Parathyroid adenoma (tissue), 2 donors: ENCODE measurements around the gene WNK2.
"Not testable (repeated sequence)": the region's sequence is repeated elsewhere in the genome, so short reads cannot be mapped to it uniquely, and the experiment has no call there.

Source experiments
- H2AFZ ChIP-seq: fragments of 300-600 bp; sonication (generic); one replicate; pipeline ENCODE4 v1.7.0; 2017; ENCODE audit warnings: antibody characterized with exemption, mild to moderate bottlenecking
- H3K27ac ChIP-seq: fragments of 300-600 bp; sonication (generic); one replicate; pipeline ENCODE4 v1.7.0; 2017
- H3K27me3 ChIP-seq: fragments of 300-600 bp; sonication (generic); one replicate; pipeline ENCODE4 v1.7.0; 2017; ENCODE audit warnings: low read length; ENCODE audit not compliant: control insufficient read depth, insufficient read depth
- H3K36me3 ChIP-seq: fragments of 300-600 bp; sonication (generic); one replicate; pipeline ENCODE4 v1.7.0; 2017; ENCODE audit warnings: low read length; ENCODE audit not compliant: control insufficient read depth, insufficient read depth
- H3K4me1 ChIP-seq: fragments of 300-600 bp; sonication (generic); one replicate; pipeline ENCODE4 v1.7.0; 2017; ENCODE audit warnings: control low read depth
- H3K4me2 ChIP-seq: fragments of 300-600 bp; sonication (generic); one replicate; pipeline ENCODE4 v1.7.0; 2017; ENCODE audit warnings: low read length
- H3K4me3 ChIP-seq: fragments of 300-600 bp; sonication (generic); one replicate; pipeline ENCODE4 v1.7.0; 2017; ENCODE audit warnings: low read depth, low read length
- H3K79me2 ChIP-seq: fragments of 300-600 bp; sonication (generic); one replicate; pipeline ENCODE4 v1.7.0; 2017; ENCODE audit warnings: control low read depth
- H3K9ac ChIP-seq: fragments of 300-600 bp; sonication (generic); one replicate; pipeline ENCODE4 v1.7.0; 2017; ENCODE audit warnings: mild to moderate bottlenecking
- H3K9me3 ChIP-seq: fragments of 300-600 bp; sonication (generic); one replicate; pipeline ENCODE4 v1.7.0; 2017; ENCODE audit warnings: low read length; ENCODE audit not compliant: control insufficient read depth
- CTCF ChIP-seq: fragments of 300-600 bp; sonication (generic); IDR thresholded peaks from one replicate; pipeline ENCODE4 v1.7.0; 2017; ENCODE audit warnings: antibody characterized with exemption, mild to moderate bottlenecking
- donor health status: primary hyperparathyroidism.

The WNK2 gene

GRCh38 chr9:93343663-93344062, 159.7 kb downstream of the WNK2 start:
- Histone ChIP-seq H3K79me2 (no peaks in the 10 kb centered on the region), H3K4me1 (no peaks in the 10 kb centered on the region), H3K27me3 (no peaks in the 10 kb centered on the region), H3K4me2 (no peak overlapping the region), H3K9ac (no peak overlapping the region), H3K4me3 (no peak overlapping the region), H3K36me3 (no peaks in the 10 kb centered on the region), H2AFZ (no peak overlapping the region), H3K9me3 (no peaks in the 10 kb centered on the region), H3K27ac (no peak overlapping the region)
- no peak for TF ChIP-seq CTCF

GRCh38 chr9:93345643-93346230, 161.8 kb downstream of the WNK2 start:
- H3K4me1 ChIP-seq, result no peaks in the 10 kb centered on the region
- H3K4me2 ChIP-seq, result peak overlapping the region; percentile 6
- H3K79me2 ChIP-seq, result no peaks in the 10 kb centered on the region
- no peak overlapping the region for H3K9ac ChIP-seq
- no peak for TF ChIP-seq CTCF
- no peaks in the 10 kb centered on the region for H3K36me3 ChIP-seq
- H3K4me3 ChIP-seq, result no peak overlapping the region
- no peaks in the 10 kb centered on the region for H3K9me3 ChIP-seq
- peak overlapping the region; percentile 61 for H2AFZ ChIP-seq
- H3K27me3 ChIP-seq, result no peaks in the 10 kb centered on the region
- no peak overlapping the region for H3K27ac ChIP-seq

- Histone ChIP-seq H3K4me1 (no peaks in the 10 kb centered on the region), H3K27me3 (no peaks in the 10 kb centered on the region), H3K79me2 (no peaks in the 10 kb centered on the region), H3K4me2 (peak overlapping the region; percentile 6), H3K27ac (no peak overlapping the region), H3K9ac (no peak overlapping the region), H2AFZ (peak overlapping the region; percentile 61), H3K9me3 (no peaks in the 10 kb centered on the region), H3K36me3 (no peaks in the 10 kb centered on the region), H3K4me3 (no peak overlapping the region)
- no peak for TF ChIP-seq CTCF
Measured at GRCh38 chr9:93346231-93347112, 162.5 kb downstream of the WNK2 start.

- not testable (repeated sequence) for H3K27ac ChIP-seq, H3K4me3 ChIP-seq, H3K4me2 ChIP-seq, H3K36me3 ChIP-seq, H3K27me3 ChIP-seq, H2AFZ ChIP-seq, H3K9me3 ChIP-seq, H3K79me2 ChIP-seq, H3K9ac ChIP-seq, H3K4me1 ChIP-seq
Measured at GRCh38 chr9:93347371-93347975, 163.5 kb downstream of the WNK2 start.

- not testable (repeated sequence) for H3K4me2 ChIP-seq, H3K4me1 ChIP-seq, H3K36me3 ChIP-seq
Measured at GRCh38 chr9:93353413-93354310, 169.7 kb downstream of the WNK2 start.

More at GRCh38 chr9:93353413-93354310, 169.7 kb downstream of the WNK2 start:
- H3K9ac ChIP-seq, H3K9me3 ChIP-seq, H3K27me3 ChIP-seq, H3K27ac ChIP-seq, H3K79me2 ChIP-seq, H2AFZ ChIP-seq, H3K4me3 ChIP-seq: not testable (repeated sequence)
